HG03432 (cell line): ENCODE results near the gene ADO.
A peak's percentile ranks its signal among the peaks of the same experiment; 100 is the strongest.

Experiments used
- ATAC-seq: cut with Tn5 transposase; IDR thresholded peaks from one replicate; pipeline ENCODE4 v1.9.1; 2021; ENCODE audit warnings: mild to moderate bottlenecking, moderate library complexity; ENCODE audit not compliant: unreplicated experiment

The ADO gene

GRCh38 chr10:62790571-62790970 lies 13.9 kb upstream of the ADO start:
- no peak for ATAC-seq

GRCh38 chr10:62792261-62792660 lies 12.3 kb upstream of the ADO start:
- ATAC-seq = no peak

DNA sequence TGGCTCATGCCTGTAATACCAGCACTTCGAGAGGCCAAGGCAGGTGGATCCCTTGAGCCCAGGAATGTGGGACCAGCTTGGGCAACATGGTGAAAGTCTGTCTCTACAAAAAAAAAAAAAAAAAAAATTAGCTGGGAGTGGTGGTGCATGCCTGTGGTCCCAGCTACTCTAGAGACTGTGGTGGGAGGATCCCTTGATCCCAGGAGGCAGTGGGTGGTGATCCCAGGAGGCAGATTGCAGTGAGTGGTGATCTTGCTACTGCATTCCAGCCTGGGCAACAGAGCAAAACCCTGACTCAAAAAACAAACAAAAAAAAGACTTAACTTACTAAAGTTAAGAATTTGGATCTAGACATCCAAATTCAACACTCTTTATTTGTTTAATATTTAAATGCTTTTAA lies 10.2 kb upstream of the ADO start:
- ATAC-seq = no peak

GRCh38 chr10:62795100-62795499 lies 9.4 kb upstream of the ADO start:
- no peak for ATAC-seq

DNA sequence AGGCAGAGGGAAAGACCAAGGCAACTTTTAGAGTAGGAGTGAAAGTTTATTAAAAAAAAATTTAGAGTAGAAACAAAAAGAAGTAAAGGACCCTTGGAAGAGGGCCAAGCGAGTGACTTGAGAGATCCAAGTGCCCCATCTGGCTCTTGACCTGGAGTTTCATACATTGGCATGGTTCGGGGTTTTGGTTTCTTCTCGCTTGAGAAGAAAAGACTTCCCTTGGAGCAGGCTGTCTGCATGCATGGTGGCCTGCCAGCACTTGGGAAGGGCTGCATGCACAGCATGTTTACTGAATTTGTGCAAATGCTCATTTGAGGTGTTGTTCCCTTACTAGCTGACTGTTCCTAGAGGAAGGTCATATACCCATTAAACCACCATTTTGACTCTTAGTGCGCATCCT lies 8.8 kb upstream of the ADO start:
- no peak for ATAC-seq

- no peak for ATAC-seq
Observed at GRCh38 chr10:62796896-62797295, 7.6 kb upstream of the ADO start.

DNA sequence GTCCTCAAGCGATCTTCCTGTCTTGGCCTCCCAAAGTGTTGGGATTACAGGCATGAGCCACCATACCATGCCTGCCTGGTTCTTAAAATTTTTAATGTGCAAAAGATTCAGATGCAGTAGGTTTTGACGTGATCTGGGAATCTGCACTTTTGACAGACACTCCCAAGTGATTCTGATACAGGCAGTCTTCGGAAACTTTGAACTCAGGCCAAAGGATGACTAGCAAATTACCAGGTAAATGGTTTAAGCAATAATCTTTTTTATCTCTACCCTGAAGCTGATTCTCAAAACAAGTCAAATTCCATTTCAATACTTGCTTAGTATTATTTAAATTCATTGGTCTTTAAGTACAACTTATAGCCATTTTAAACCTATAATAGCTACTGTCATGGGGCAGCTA lies 2.6 kb upstream of the ADO start:
- no peak for ATAC-seq

GRCh38 chr10:62803724-62804355 lies 680 bp upstream of the ADO start:
- no peak for ATAC-seq

GRCh38 chr10:62805231-62806099 lies 945 bp downstream of the ADO start:
- ATAC-seq = peak; percentile 14

DNA sequence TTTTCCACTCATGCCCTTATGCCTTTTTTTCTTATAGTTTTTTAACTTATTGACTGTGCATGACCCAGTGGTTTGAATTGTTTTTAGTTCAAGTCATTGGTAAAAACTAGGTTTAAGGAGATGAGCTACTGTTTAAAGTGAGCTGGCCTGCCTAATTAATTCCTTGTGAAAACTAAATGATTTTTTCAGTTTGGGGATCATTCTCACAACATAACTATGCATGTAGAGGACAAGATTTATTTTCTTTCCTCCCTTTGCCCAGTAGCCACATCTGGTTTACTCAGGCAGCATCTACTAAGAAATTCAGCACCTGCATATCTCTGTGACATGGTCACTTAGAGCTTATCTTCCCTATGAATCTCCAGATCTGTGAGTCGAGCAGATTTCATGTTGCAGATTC lies 1.7 kb downstream of the ADO start:
- no peak for ATAC-seq

GRCh38 chr10:62810156-62810902 lies 5.8 kb downstream of the ADO start:
- no peak for ATAC-seq

DNA sequence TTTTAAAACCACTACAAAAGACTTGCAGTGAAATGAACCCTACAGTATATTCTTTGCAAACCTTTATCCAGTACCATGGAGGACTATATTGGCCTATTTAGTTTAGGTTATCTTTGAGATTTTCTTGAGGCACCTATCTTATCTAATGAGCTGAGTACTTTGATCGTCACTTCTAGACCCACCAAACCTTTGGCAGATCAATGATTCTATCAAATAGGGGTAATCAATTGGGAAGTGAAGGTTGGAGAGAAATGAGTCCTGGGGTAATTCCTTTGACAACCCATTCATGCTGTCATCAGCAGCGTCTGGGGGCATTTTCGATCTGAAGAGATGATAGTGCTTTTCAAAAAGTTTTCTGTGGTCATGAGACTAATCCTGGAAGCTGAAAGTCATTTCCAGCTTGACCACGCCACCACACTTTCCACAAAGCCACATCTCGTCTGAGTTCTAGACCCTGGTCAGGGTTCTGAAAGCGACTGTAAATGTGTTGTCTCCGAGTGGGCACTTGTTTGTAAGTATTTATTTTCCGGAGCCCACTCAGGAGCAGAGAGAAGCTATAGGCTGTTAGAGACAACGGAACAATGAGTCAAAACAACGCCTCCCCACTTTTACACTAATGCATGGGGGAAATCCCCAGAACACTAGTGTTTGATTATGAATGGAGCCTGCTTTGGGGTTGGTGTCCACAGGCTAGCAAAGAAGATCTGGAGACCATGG lies 6.8 kb downstream of the ADO start:
- peak; percentile 46 for ATAC-seq

DNA sequence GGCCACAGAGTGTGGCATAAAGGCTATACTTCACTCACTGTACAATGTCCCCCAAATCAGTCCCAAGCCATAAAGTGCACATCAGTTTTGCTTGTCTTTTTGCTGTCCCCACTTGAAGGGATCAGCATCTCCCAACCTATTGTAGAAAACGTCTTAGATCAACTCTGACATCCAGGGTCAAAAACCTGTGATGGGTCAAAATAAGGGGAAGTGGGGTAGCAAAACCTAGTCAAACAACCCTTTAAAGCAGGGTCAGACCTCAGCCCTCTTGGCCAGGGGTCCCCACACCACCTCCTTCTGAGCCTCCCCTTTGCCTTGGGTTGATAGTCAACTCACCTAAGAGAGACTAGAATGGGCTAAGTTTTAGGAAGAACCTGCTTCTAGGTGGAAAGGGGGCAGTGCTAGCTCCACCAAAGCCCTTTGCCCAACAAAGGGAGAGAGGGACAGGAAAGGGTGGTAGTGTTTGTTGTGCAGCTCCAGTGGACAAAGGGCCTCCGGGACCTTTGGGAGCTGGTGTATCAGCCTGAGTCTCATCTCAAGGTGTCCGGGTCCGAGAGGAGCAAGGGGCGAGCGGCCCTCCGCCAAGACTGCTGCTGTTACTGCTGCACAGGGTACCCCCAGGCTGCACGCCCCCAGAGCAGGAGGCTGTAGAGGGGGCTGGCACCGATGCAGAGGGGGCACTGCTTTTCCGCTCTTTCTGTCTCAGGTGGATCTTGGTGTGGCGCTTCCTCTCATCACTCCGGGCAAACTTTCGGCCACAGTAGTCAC lies 8.3 kb downstream of the ADO start:
- no peak for ATAC-seq

GRCh38 chr10:62813453-62813852 lies 8.9 kb downstream of the ADO start:
- no peak for ATAC-seq

DNA sequence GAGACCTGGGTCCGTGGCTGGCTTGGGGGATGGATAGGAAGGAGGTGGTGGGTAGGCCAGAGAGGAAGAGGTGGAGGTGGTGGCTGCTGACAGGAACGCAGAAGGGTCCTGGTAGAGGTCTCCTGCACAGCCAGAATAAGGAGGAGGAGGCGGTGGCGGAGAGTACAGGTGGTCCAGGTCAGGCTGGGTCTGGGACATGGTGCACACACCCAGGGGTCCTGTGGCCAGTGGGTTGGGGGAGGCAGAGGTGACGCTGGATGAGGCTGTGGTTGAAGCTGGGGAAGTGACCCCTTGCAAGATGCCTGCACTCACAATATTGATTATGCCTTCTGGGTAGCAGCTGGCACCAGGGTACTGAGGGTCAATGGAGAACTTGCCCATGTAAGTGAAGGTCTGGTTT lies 9.5 kb downstream of the ADO start:
- ATAC-seq = no peak

GRCh38 chr10:62814756-62815380 lies 10.3 kb downstream of the ADO start:
- no peak for ATAC-seq

GRCh38 chr10:62815381-62816075 lies 11.0 kb downstream of the ADO start:
- no peak for ATAC-seq

- no peak for ATAC-seq
Observed at GRCh38 chr10:62816076-62816330, 11.5 kb downstream of the ADO start.

DNA sequence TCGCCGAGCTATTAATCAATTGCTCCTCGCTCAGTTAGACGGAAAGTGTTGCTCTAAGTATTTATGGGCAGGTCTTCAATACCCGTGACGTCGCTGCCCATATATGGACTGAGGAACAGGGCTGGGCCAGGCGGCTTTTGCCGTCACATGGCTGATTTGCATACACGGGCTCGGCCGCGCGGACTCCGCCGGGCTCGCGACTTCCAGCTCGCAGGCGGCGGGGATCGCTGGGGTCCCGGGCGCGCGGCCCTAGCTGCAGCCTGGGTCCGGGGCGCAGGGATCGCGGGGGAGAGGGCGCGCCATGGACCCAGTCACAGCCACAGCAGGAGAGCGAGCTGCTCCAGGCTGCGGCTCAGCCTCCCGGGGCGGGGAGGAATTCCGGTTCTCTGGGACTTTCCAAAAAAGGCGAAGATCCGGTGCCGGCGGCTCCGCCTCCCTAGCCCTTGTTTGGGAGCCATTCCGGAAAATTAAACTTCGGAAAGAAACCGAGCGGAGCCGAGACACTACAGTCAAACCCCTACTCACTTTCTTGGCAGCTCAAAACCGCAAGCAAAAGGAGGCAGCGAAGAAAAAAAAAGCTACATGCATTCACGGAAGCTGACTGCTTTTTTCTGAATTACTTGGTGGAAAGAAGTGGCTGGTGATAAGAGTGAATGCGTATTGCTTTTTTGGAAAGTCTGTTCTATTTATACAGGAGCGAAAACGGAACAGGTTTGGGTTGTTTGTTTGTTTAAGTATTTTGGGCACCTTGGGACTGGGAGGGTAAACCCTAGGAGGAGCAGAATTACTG lies 12.0 kb downstream of the ADO start, which contains the start of gene EGR2:
Gene EGR2 (minus strand): TSS at position 36 of the 790 bp plus-strand sequence. CDS start 337 bp downstream, outside the sequence.
- ATAC-seq = peak; percentile 77
